Stimulated activated CD4-positive, alpha-beta T cell treated with anti-CD3 and anti-CD28 coated beads, Interleukin-12 subunit alpha, Interleukin-12 subunit beta, amount 100 ng/mL, for 24 hours (primary cell): ENCODE measurements around the gene SLC25A33.
"Not testable (repeated sequence)": the region's sequence is repeated elsewhere in the genome, so short reads cannot be mapped to it uniquely, and the experiment has no call there.

ENCODE experiments used
- DNase-seq, 2 experiments: peaks; one replicate each; pipeline ENCODE4 v3.0.0-alpha.2; 2020; ENCODE audit warnings: low read depth in 2 of 2

The SLC25A33 gene

DNA sequence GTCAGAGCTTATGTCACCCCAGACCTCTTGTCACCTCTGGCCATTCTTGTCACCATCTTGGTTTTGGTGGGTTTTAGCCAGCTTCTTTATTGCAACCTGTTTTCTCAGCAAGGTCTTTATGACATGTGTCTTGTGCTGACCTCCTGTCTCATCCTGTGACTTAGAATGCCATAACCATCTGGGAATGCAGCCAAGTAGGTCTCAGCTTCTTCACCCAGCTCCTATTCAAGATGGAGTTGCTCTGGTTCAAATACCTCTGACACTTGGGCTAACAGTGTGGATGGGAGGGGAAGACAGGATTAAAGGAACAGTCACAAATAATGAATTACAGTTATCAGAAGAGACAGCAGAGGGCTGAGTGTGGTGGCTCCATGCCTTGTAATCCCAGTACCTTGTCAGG is 81.8 kb downstream of the SLC25A33 start:
- DNase-seq, result no peak

DNA sequence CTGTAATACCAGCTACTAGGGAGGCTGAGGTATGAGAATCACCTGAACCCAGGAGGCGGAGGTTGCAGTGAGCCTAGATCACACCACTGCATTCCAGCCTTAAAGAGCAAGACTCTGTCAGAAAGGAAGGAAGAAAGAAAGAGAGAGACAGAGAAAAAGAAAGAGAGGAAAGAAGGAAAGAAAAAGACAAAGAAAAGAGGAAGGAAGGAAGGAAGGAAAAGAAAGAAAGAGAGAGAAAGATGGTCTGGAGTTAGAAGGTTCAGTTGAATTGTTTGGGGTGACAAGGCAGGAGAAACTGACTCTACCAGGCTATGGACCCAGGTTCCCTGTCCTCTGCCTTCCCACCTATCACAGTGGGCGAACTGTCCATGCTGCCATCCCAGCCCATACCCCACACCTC is 84.8 kb downstream of the SLC25A33 start:
- no peak for DNase-seq

DNA sequence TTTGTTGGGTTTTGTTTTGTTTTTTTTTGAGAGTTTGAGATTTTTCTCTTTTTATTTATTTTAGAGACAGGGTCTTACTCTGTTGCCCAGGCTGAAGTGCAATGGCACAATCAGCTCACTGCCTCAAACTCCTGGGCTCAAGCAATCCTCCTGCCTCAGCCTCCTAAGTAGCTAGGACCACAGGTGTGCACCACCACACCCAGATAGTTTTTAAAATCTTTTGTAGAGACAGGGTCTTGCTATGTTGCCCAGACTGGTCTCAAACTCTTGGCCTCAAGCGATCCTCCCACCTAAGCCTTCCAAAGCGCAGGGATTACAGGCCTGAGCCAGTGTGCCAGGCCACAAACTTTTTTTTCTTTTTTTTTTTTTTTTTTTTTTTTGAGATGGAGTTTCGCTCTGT is 85.8 kb downstream of the SLC25A33 start:
- not testable (repeated sequence) for DNase-seq

DNA sequence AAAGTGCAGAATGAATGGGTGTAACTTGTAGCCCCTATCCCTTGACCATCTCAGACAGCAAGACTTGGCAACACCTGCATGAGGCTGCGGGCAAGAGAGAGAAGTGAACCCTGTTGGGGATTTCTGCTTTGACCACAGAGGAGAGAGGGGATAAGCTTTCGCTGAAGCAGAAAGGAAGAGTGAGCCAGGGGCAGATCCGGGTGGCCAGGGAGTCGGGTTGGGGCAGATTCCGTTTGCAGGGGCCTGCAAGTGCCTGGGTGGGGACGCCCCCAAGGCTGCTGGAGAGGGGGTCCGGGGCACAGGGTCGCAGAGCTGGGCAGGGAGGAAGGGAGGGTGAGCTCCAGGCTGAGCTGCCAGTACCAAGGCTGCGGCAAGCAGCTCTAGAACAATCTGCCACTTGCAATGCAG is 86.9 kb downstream of the SLC25A33 start:
- DNase-seq, result no peak

DNA sequence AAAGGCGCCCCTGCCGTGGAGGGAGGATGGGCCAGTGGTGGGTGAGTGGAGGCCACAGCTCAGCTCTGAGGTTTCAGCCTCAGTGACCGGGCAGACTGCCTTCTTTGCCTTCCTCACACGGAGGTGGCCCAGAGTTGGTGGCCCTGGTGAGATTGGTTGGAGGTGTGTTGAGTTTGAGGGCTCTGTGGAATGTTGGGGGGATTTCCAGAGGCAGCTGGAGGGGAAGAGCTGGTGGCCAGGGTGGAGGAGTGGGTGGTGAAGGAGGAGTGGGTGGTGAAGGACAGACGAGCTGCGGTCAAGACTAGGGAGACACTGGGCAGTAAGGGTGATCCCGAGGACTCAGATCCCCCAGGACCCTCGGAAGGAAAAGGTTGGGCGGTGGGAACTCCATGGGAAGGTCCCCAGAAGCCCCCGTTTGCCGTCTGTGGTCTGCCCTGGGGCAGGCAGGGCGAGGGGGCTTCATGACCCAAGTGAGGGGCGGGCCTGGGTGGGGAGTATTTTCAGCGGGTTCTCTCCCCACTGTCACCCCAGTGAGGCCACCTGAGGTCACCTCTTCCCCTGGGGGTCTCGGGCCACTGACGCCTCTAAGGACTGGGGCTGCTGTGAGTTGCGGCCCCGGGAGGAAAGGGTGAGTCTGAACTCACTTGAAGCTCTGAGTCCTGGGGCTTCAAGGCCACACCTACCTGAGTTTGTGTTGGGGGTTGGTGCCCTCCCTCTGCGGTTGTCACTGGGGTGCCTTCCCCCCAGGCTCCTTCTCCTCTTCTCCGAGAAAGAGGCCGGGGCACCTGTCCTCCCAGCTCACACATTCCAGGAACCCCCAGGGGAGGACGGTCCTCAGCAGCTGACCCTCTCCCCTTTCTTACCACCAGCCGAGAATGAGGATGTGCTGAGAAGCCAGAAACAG is 89.5 kb downstream of the SLC25A33 start:
- peak in 1 of 2 experiments; percentile 68 for DNase-seq

DNA sequence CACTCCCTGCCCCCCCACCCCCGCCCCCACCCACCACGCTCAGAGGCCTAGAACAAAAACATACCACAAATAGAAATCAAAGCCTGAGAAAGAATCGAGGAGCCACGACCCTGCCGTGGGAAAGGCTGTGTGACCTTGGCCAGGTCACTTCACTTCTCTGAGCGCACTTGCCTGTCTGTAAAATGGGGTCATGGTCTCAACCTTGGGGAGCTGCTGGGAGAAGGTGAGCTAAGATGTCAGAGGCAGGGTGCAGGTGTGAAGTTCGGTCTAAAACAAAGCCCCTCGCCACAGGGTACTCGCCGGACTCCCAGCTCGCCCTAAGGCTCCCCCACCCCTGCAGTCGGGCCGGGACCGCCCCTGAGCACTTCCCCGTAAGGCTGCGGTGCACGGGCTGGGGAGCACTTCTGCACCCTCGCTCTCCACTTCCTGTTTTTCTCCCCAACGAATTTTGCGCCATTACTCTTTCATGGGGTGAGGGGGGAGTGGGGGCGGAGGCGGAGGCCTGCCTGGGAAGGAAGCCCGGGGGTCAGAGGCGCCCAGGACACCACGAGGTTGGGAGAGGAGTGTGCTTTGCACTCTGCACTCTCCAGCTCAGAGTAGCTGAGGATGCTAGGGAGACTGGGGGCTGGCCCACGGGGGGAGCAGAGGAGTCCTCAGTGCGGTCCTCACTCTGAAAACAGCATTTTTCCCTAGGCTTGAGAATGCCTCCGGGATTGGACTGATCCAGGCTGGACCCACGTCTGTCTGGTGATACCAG is 90.4 kb downstream of the SLC25A33 start:
- peak; percentile 47 to 68 for DNase-seq

DNA sequence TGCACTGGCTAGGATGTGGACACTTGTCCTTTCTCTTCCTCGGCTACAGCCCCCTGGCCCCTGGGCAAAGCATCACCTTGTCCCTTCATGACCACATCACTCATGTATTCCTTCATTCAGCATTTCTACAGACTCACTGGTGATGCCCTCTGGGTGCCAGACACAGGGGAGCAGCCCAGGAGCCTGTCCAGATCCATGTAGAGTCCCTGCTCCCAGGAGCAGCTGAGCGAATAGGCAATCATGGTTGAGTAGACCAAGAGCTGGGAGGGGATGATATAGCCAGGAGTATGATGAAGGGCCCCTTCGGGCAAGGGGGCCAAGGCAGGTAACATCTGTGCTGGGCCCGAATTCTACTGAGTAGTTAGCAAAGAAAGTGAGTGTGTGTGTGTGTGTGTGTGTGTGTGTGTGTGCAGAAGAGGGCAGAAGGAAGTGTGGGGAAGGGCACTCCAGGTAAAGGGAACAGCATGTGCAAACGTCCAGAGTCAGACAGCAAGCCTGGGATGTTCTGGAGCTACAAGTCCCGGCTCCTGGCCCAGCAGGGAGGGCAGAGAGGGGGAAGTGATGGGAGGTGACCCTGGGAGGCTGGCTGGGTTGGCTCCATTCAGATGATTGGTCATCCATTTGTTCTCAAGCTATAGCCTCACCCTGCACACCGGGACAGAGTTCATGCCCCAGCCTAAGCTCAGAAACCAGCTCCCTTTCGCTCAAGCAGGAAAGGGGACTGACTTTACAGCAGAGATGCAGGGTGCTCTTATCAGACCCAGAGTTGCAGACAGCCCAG is 91.3 kb downstream of the SLC25A33 start:
- no peak for DNase-seq

DNA sequence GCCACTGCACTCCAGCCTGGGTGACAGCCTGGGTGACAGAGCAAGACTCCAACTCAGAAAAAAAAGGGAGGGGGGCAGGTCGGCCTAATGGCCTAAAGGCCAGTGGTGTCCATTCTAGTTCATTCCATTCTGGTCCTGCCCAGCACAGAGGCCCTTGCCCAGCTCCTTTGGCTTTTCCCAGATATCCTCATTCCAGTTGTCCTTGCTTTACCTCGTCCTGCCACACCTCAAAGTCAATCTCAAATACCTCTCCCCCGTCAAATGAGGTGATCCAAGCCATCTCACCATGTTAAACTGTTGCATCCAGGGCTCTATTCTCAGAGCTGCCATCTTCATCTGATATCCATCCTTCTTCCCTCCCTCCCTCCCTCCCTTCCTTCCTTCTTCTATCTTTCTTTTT is 92.3 kb downstream of the SLC25A33 start:
- DNase-seq, result no peak

DNA sequence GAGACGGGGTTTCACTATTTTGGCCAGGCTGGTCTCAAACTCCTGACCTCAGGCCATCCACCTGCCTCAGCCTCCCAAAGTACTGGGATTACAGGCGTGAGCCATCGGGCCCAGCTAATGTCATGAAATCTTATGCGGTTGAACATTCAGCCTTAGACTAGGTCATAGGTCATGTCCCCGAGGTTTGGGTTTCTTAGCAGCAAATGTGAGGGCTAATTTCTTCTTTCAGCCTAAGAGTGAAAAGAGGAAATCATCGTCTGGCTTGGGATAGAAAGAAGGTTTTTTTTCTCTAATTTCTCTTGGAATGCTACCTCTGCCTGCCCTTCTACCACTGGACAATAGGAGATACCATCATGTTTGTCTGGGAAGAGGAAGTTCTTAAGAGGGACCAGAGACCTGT is 94.2 kb downstream of the SLC25A33 start:
- no peak for DNase-seq

DNA sequence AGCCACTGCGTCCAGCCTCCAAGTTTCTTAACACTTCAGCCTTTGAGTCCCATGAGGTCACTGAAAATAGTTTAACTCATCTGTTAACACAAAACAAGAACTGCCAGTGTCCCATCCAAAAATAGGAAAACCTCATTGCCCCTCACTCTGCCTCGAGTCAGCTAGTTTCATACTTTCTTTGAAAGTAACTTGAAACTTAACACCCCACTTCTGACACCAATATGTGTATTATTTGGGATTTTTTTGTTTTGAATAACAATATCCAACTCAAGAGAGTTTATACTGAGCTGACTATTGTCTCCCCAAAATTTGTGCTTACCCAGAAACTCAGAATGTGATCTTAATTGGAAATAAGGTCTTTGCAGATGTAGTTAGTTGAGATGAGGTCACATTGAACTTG is 95.3 kb downstream of the SLC25A33 start:
- DNase-seq, result no peak
